HepG2 (cell line): Measurements from ENCODE around the gene LTB4R2. TPM values are rescaled to one million over a fixed set of nuclear protein-coding genes. Genes with fewer than 3 reads are reported as not detected.

Experiments used
- BRCA1 ChIP-seq: sonication (generic); formaldehyde crosslinking; IDR thresholded peaks from 2 replicates; pipeline ENCODE4 v1.4.0; 2020; ENCODE audit warnings: missing genetic modification reagents
- CENPT ChIP-seq: sonication (generic); formaldehyde crosslinking; IDR thresholded peaks from 2 replicates; pipeline ENCODE4 v1.8.0; 2022; ENCODE audit warnings: low read depth, mild to moderate bottlenecking, moderate library complexity, missing genetic modification reagents
- EED ChIP-seq: sonication (generic); formaldehyde crosslinking; IDR thresholded peaks from 2 replicates; pipeline ENCODE4 v1.5.0; 2020; ENCODE audit warnings: mild to moderate bottlenecking, missing genetic modification reagents
- HMGA1 ChIP-seq: sonication (generic); formaldehyde crosslinking; conservative IDR thresholded peaks from 2 replicates; pipeline ENCODE4 v1.4.0; 2020; ENCODE audit warnings: missing genetic modification reagents
- MAFG ChIP-seq: sonication (generic); formaldehyde crosslinking; IDR thresholded peaks from 2 replicates; pipeline ENCODE4 v1.5.1; 2020; ENCODE audit warnings: mild to moderate bottlenecking, missing genetic modification reagents
- MLLT10 ChIP-seq: sonication (generic); formaldehyde crosslinking; IDR thresholded peaks from 2 replicates; pipeline ENCODE4 v1.4.0; 2020; ENCODE audit warnings: missing genetic modification reagents
- NFE2L2 ChIP-seq: fragments of 150-350 bp; IDR thresholded peaks from 2 replicates; pipeline ENCODE4 v1.6.1; 2014; ENCODE audit warnings: low read length
- NONO ChIP-seq, 2 experiments: fragments of 450-650 bp in 1 of 2; sonication (generic) in 1 of 2; formaldehyde crosslinking in 1 of 2; IDR thresholded peaks in 1 of 2; conservative IDR thresholded peaks in 1 of 2; 2 replicates each; pipeline versions ENCODE4 v1.6.1 to v1.8.0; 2017 to 2022; ENCODE audit warnings: mild to moderate bottlenecking in 1 of 2, missing genetic modification reagents in 1 of 2, moderate library complexity in 1 of 2
- PHF20 ChIP-seq: sonication (generic); formaldehyde crosslinking; IDR thresholded peaks from 2 replicates; pipeline ENCODE4 v1.5.0; 2020; ENCODE audit warnings: mild to moderate bottlenecking, missing genetic modification reagents
- PLSCR1 ChIP-seq: sonication (generic); formaldehyde crosslinking; IDR thresholded peaks from 2 replicates; pipeline ENCODE4 v1.5.0; 2020; ENCODE audit warnings: missing genetic modification reagents, mild to moderate bottlenecking, borderline replicate concordance
- SNAI1 ChIP-seq: sonication (generic); formaldehyde crosslinking; IDR thresholded peaks from 2 replicates; pipeline ENCODE4 v1.5.0; 2020; ENCODE audit warnings: mild to moderate bottlenecking, missing genetic modification reagents, borderline replicate concordance
- SNRNP70 ChIP-seq: fragments of 200-400 bp; formaldehyde crosslinking; IDR thresholded peaks from 2 replicates; pipeline ENCODE4 v1.6.1; 2017; ENCODE audit warnings: mild to moderate bottlenecking, low read depth, low read length, moderate library complexity
- U2AF2 ChIP-seq: fragments of 200-400 bp; formaldehyde crosslinking; IDR thresholded peaks from 2 replicates; pipeline ENCODE4 v1.6.1; 2017; ENCODE audit warnings: low read depth, mild to moderate bottlenecking, low read length
- ZBTB34 ChIP-seq: sonication (generic); formaldehyde crosslinking; IDR thresholded peaks from 2 replicates; pipeline ENCODE4 v1.8.0; 2022; ENCODE audit warnings: mild to moderate bottlenecking, missing genetic modification reagents
- ZBTB39 ChIP-seq: sonication (generic); formaldehyde crosslinking; IDR thresholded peaks from 2 replicates; pipeline ENCODE4 v1.5.0; 2020; ENCODE audit warnings: missing genetic modification reagents
- ZNF367 ChIP-seq: sonication (generic); formaldehyde crosslinking; IDR thresholded peaks from 2 replicates; pipeline ENCODE4 v1.4.0; 2020; ENCODE audit warnings: missing genetic modification reagents, borderline replicate concordance
- ZNF547 ChIP-seq: sonication (generic); formaldehyde crosslinking; IDR thresholded peaks from 2 replicates; pipeline ENCODE4 v1.5.1; 2020; ENCODE audit warnings: mild to moderate bottlenecking, missing genetic modification reagents
- ZNF891 ChIP-seq: sonication (generic); formaldehyde crosslinking; IDR thresholded peaks from 2 replicates; pipeline ENCODE4 v1.5.0; 2020; ENCODE audit warnings: mild to moderate bottlenecking, missing genetic modification reagents
- ZSCAN20 ChIP-seq: sonication (generic); formaldehyde crosslinking; IDR thresholded peaks from 2 replicates; pipeline ENCODE4 v1.4.0; 2020; ENCODE audit warnings: missing genetic modification reagents, mild to moderate bottlenecking, borderline replicate concordance
- ZSCAN21 ChIP-seq: sonication (generic); formaldehyde crosslinking; IDR thresholded peaks from 2 replicates; pipeline ENCODE4 v1.8.0; 2022; ENCODE audit warnings: mild to moderate bottlenecking, missing genetic modification reagents, moderate library complexity, borderline replicate concordance
- polyA plus RNA-seq, 8 experiments: library from polyadenylated mRNA; depleted of rRNA in 3 of 8; stranded (reverse) in 7 of 8; unstranded in 1 of 8; fragments of >200 nt; fragmentation: Illumina TruSeq in 4 of 8; extraction: Trizol in 4 of 8; gene quantifications; 2 replicates each; pipeline versions ENCODE4 v1.2.1 to v1.2.3, GENCODE V29; 2011 to 2016; ENCODE audit warnings: low read depth in 4 of 8, missing spikeins in 1 of 8, mixed read lengths in 1 of 8; ENCODE audit not compliant: insufficient read depth in 1 of 8
- total RNA-seq, 5 experiments: library from RNA; depleted of rRNA; stranded (reverse); fragments of >200 nt; fragmentation: Illumina TruSeq; extraction: Trizol; gene quantifications; 2 replicates each; pipeline ENCODE4 v1.2.3, GENCODE V29; 2016; ENCODE audit warnings: low read depth in 1 of 5

The LTB4R2 gene
- total and polyA plus RNA-seq, 2 of the 13 experiments (the other 11 are each of a cell fraction or from before 2014, with no cell fraction given), result 3.9 to 6.9 TPM

- TF ChIP-seq PLSCR1 (CRISPR knock-in tag), result peak; percentile 80; the same call in 1 of the 2 replicates
- peak; percentile 89; the same call in 1 of the 2 replicates for TF ChIP-seq ZBTB39 (CRISPR knock-in tag)
- TF ChIP-seq ZSCAN20 (CRISPR knock-in tag), result peak; percentile 99
- TF ChIP-seq SNAI1 (CRISPR knock-in tag), result peak; percentile 99
- no peak for TF ChIP-seq MLLT10 (CRISPR knock-in tag)
- TF ChIP-seq ZNF367, result peak; percentile 63
- peak; percentile 98 for TF ChIP-seq ZNF891 (CRISPR knock-in tag)
- TF ChIP-seq ZNF547 (CRISPR knock-in tag), result peak; percentile 100
- TF ChIP-seq EED (CRISPR knock-in tag), result peak; percentile 99
- TF ChIP-seq HMGA1, result no peak
- no peak for TF ChIP-seq SNRNP70
- no peak for TF ChIP-seq NONO (IDR thresholded peaks at IDR 0.05)
- TF ChIP-seq NONO (CRISPR knock-in tag; conservative IDR thresholded peaks at IDR 0.05), result peak; percentile 100
- TF ChIP-seq ZBTB34, result peak; percentile 98
- TF ChIP-seq MAFG (CRISPR knock-in tag), result no peak
- peak; percentile 99 for TF ChIP-seq ZSCAN21 (CRISPR knock-in tag)
- TF ChIP-seq PHF20 (CRISPR knock-in tag), result peak; percentile 99
- peak; percentile 98 for TF ChIP-seq BRCA1
- peak; percentile 98 for TF ChIP-seq CENPT (CRISPR knock-in tag)
- no peak for TF ChIP-seq NFE2L2
- TF ChIP-seq U2AF2, result peak; percentile 73; the same call in 1 of the 2 replicates
These were observed 38.7 kb upstream of the LTB4R2 start, which contains the start of gene RABGGTA (continued) for GRCh38 chr14:24271134-24271833.
